WI38 (cell line): ENCODE data around the gene MYO9A.

Experiments used
- H3K4me3 ChIP-seq: 2 replicates; pipeline ENCODE4 v1.5.1; 2011; ENCODE audit warnings: low read depth, mild to moderate bottlenecking, control low read depth, low read length
- CTCF ChIP-seq: IDR thresholded peaks from 2 replicates; pipeline ENCODE4 v1.5.1; 2012; ENCODE audit warnings: low read depth, mild to moderate bottlenecking, control low read depth, low read length

The MYO9A gene

DNA sequence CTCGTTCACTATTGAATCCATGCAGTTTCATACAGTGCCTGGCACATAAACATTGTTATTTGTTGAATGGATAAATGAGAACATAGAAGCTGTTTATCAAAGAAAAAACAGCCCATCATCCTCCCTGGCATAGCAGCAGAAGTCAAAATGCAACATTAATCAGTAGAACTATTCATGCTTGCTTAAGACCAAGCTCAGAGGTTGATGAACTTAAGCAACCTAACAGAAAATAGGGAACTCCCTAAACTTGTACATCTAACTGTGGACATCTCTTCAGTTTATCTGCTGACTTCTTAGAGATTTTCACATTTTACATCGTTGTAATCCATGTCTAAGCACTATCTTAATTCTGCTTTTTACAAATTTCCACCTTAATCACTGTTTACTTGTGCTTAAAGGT, 29.5 kb upstream of the MYO9A start:
- TF ChIP-seq CTCF, result no peak
- no peak overlapping the region for H3K4me3 ChIP-seq

DNA sequence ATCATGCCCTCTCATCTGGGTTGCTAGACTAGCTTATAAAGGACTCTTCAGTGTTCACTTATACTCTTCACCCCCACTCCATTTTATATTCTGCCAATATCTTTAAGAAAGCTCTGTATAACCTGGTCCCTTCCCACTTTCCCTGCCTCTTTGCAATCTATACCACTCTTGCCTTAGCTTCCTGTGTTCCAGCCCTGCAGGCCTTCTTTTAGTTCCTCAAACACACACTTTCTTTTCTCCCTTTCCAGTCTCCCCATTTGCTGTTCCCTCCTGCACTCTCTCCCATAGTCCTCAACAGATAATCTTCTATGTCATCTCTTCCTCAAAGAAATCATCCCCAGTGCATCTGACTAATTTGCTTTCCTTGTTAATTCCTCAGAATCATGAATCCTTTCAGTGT, 29.0 kb upstream of the MYO9A start:
- no peak for TF ChIP-seq CTCF
- H3K4me3 ChIP-seq, result no peak overlapping the region

DNA sequence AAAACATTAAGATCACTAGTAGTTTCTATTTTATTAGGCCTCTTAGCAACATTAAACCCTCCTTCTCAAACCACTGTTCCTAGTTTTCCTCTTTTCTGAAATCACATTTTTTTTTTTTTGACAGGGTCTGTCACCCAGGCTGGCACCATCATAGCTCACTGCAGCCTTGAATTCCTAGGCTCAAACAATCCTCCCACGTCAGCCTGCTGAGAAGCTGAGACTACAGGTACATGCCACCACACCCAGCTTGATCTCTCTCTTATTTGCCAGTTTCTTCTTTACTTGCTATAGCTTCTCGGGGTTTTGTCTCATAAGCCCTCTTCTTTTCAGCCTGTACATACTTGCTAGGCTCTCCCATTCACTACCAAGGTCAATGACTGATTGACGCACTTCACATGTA, 28.3 kb upstream of the MYO9A start:
- TF ChIP-seq CTCF, result no peak
- H3K4me3 ChIP-seq, result no peak overlapping the region

DNA sequence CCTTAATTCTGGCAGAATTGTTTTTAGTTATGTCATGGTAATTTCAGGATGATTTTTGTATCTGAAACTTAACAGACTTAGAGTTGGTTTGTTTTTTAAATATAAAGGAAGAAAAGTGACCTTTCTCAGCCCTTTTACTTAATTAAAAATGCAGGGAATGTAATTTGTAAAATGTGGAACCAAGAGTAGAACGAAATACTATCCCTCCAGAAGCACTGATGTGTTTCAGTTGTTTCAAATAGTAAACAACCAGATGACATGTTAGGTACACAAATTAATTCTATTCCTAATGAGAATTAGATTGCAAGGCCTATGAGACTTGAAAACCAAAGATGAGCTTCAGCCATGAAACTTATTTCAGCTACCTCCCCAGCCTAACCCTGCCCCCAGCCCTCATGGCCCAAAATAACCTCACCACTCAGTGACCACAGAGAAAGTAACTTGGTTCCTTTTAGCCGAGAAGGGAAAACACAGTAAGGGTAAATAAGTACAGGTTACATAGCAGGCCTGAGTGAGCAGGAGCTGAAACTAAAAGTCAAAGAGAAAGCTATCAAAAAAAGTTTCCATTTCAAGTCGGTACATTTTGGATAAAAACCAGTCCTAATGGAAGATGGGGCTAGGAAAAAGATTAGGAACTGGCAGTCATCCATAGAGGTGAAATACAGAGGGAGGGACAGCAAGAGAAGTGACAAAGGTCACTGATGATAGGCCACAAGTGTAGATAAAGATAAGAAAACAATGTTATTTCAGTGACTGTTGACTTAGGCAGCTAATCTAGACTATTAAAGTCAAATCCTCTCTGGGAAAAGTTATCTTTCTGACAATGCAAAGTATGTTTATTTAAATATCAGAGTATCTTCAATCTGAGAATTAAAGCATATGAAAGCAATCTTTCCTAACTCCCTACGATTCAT, 23.5 kb upstream of the MYO9A start:
- no peak for TF ChIP-seq CTCF
- no peak overlapping the region for H3K4me3 ChIP-seq

DNA sequence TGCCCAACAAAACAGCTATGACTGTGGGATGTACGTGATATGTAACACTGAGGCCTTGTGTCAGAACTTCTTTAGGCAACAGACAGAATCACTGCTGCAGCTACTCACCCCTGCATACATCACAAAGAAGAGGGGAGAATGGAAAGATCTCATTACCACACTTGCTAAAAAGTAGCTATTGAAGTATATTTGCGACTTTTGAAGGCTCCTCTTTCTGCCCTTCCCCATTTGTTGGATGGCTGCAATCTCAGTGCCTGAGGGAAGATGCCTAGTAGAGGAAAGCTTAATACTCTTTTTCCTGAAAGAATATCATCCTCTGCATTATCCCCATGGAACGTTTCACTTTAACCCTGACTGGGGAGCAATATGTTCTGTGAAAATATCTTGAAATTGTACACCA, 22.1 kb upstream of the MYO9A start:
- no peak for TF ChIP-seq CTCF
- no peak overlapping the region for H3K4me3 ChIP-seq

DNA sequence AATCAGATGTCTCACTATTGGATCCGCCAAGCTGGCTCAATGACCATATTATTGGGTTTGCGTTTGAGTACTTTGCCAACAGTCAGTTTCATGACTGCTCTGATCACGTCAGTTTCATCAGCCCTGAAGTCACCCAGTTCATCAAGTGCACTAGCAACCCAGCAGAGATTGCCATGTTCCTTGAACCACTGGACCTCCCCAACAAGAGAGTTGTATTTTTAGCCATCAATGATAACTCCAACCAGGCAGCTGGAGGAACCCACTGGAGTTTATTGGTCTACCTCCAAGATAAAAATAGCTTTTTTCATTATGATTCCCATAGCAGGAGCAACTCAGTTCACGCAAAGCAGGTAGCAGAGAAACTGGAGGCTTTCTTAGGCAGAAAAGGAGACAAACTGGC, 21.7 kb upstream of the MYO9A start:
- no peak for TF ChIP-seq CTCF
- H3K4me3 ChIP-seq, result no peak overlapping the region

DNA sequence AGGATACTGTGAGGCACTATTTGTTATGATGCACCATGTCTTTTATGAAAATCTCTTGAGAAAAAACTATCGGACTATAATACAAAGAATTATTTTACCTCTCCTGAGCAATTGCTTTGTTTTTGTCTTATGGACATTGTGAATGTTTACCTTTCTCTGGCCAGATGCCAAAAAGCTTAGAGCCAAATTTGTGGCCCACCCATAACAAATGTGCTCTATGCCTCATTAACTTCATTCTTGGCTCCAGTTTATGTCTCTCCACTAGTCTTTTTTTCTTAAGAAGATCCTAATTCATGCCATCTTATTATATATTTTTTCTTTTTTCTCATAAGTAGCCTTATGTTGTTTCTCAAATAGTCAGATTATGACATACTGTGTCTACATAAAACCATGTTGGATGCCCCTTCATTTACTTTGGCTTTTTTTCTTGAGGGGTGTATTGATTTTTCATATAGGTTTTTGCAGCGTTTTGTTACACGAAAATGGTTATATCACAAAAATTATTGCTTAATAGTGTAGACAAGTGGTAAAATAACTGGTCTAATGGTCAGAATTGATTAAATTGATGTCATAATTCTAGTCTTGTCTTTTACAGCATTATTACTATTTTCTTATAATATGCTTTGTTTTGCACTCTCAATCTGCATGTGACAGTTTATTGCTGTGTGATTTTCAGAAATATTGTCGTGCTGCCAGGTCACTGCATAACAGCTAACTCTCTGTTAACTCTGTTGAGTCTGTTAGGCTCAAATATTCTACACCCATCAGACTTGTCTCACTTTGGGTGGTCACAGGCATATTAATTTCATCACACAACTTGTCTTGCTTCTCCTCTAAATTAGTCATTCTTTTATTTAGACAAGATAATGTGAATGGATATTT, 18.5 kb upstream of the MYO9A start:
- no peak overlapping the region for H3K4me3 ChIP-seq
- no peak for TF ChIP-seq CTCF
